ENCODE results near the gene GAPDHS.

GRCh38 chr19:35549879-35550523 is 16.7 kb downstream of the GAPDHS start:
- no peak for TF ChIP-seq CTCF (IDR thresholded peaks at IDR 0.05)
- TF ChIP-seq POLR2A (IDR thresholded peaks at IDR 0.05) = no peak

Measured in gastroesophageal sphincter (tissue), 3 donors.